PC-3 (cell line): Measurements from ENCODE around the gene RAB5B.

Experiments used
- CTCF ChIP-seq: fragments of 300-600 bp; sonication (generic); conservative IDR thresholded peaks from 2 replicates; pipeline ENCODE4 v1.5.1; 2017; ENCODE audit warnings: antibody characterized with exemption, low read depth, mild to moderate bottlenecking, low read length
- EZH2 ChIP-seq: fragments of 300-600 bp; sonication (generic); IDR thresholded peaks from one replicate; pipeline ENCODE4 v1.6.1; 2017; ENCODE audit warnings: antibody characterized with exemption, mild to moderate bottlenecking, low read length; ENCODE audit not compliant: unreplicated experiment

DNA sequence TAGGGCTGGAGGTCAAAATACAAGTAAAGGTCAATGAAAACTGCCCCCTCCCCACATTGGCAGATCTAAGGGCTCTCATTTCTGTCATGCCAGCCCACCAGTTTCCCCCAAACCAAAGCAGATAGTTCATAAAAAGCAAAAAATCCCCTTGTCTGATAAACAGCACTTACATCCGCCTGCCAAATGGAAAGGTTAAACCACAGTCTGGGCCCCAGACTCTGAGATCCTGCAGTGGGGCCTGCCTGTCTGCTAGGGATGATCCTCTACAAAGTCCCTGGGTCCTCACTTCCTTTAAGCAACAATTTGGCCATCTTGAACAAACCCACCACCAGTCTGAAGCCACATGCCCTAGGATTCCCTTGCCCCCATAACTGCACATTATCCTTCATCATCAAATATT is 58.1 kb downstream of the RAB5B start:
- TF ChIP-seq CTCF (no peak), EZH2 (no peak)
